Stimulated activated effector memory CD8-positive, alpha-beta T cell treated with anti-CD3 and anti-CD28 coated beads, Interleukin-12 subunit alpha, Interleukin-12 subunit beta, amount 100 ng/mL, for 72 hours (primary cell): ENCODE data around the gene GALM.
"Not testable (repeated sequence)": the region's sequence is repeated elsewhere in the genome, so short reads cannot be mapped to it uniquely, and the experiment has no call there.

ENCODE experiments used
- ATAC-seq: fragments of 150-1000 bp; cut with Tn5 transposase; 2 replicates; pipeline ENCODE4 v1.10.0; 2021
- DNase-seq, 2 donors: peaks; one replicate each; pipeline ENCODE4 v3.0.0; 2021 to 2022; ENCODE audit warnings: low spot score in 2 of 2
- H3K27ac Mint-ChIP-seq: one replicate; pipeline ENCODE4 v1.8.0; 2022; ENCODE audit warnings: mild to moderate bottlenecking, mixed read lengths
- H3K36me3 Mint-ChIP-seq: one replicate; pipeline ENCODE4 v1.8.0; 2022; ENCODE audit warnings: mild to moderate bottlenecking, mixed read lengths
- H3K4me1 Mint-ChIP-seq: one replicate; pipeline ENCODE4 v1.8.0; 2022; ENCODE audit warnings: mixed read lengths
- H3K4me3 Mint-ChIP-seq: one replicate; pipeline ENCODE4 v1.8.0; 2022; ENCODE audit warnings: mild to moderate bottlenecking, mixed read lengths
- H3K9me3 Mint-ChIP-seq: one replicate; pipeline ENCODE4 v1.8.0; 2022; ENCODE audit warnings: mixed read lengths

The GALM gene

DNA sequence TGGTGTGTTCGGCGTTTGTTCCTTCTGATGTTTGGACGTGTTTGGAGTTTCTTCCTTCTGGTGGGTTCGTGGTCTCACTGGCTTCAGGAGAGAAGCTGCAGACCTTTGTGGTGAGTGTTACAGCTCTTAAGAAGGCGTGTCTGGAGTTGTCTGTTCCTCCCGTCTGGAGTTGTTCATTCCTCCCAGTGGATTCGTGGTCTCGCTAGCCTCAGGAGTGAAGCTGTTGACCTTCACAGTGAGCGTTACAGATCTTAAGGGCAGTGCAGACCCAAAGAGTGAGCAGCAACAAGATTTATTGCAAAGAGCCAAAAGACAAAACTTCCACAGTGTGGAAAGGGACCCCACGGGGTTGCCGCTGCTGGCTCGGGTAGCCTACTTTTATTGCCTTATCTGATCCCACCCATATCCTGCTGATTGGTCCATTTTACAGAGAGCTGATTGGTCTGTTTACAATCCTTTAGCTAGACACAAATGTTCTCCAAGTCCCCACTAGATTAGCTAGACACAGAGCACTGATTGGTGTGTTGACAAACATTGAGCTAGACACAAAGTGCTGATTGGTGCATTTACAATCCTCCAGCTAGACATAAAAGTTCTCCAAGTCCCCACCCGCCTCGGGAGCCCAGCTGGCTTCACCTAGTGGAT lies 23.4 kb upstream of the GALM start:
- H3K9me3 Mint-ChIP-seq, H3K27ac Mint-ChIP-seq, ATAC-seq, H3K36me3 Mint-ChIP-seq, DNase-seq, H3K4me3 Mint-ChIP-seq: not testable (repeated sequence)
- H3K4me1 Mint-ChIP-seq: peaks cover 19% of the 10 kb centered on the region

DNA sequence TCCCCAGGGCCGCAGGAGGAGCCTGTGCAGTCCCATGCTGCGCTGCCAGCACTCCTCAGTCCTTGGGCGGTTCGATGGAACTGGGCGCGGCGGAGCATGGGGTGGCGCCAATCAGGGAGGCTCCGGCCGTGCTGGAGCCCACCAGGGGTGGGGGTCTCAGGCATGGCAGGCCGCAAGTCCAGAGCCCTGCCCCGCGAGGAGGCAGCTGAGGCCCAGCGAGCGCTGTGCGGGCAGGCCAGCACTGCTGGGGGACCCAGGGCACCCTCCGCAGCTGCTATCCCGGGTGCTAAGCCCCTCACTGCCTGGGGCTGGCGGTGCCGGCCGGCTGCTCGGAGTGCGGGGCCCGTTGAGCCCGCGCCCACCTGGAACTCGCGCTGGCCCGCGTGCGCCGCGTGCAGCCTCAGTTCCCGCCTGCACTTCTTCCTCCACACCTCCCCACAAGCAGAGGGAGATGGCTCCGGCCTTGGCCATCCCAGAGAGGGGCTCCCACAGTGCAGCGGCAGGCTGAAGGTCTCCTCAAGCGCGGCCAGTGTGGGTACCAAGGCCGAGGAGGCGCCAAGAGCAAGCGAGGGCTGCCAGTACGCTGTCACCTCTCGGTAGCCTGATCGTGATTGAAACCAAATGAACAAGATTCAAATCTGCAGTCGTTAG lies 22.8 kb upstream of the GALM start:
- Mint-ChIP-seq H3K27ac (peak overlapping the region; percentile 92), H3K9me3 (peaks cover 3% of the 10 kb centered on the region), H3K4me3 (peak overlapping the region; percentile 28), H3K4me1 (peaks cover 26% of the 10 kb centered on the region), H3K36me3 (no peaks in the 10 kb centered on the region)
- ATAC-seq (no peak), DNase-seq (peak in 1 of 2 donors; percentile 48)

DNA sequence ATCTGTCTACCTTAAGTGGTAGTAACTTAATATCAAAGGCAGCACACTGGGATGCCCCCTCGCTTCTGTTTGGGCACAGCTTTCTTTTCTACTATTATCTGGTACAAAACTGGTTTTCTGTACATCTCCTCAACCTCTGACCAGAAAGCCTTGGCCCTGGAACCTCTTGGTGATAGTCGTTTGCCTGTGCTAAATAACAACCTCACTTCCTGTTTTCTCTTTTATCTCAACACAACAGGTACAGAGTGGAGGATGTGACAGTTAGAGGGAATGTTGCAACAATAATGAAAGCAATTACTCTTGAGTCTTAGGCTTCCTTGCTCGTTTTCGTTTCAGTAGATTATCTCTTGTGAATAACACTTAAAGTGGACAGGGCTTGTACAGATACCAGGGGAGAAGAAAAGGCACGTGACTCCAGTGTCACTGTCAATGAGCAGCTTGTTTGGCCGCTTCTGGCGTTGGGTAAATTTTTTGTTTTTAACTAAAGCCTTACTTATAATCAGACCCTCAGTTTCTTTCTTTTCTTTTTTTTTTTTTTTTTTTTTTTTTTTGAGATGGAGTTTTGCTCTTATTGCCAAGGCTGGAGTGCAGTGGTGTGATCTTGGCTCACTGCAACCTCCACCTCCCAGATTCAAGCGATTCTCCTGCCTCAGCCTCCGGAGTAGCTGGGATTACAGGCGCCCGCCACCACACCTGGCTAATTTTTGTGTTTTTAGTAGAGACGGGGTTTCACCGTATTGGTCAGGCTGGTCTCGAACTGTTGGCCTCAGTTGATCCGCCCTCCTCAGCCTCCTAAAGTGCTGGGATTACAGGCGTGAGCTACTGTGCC lies 22.0 kb upstream of the GALM start:
- peak overlapping the region; percentile 28 for H3K4me3 Mint-ChIP-seq
- peak overlapping the region; percentile 92 for H3K27ac Mint-ChIP-seq
- peaks cover 28% of the 10 kb centered on the region for H3K4me1 Mint-ChIP-seq
- ATAC-seq: peak; percentile 39
- not testable (repeated sequence) for H3K36me3 Mint-ChIP-seq, H3K9me3 Mint-ChIP-seq, DNase-seq

DNA sequence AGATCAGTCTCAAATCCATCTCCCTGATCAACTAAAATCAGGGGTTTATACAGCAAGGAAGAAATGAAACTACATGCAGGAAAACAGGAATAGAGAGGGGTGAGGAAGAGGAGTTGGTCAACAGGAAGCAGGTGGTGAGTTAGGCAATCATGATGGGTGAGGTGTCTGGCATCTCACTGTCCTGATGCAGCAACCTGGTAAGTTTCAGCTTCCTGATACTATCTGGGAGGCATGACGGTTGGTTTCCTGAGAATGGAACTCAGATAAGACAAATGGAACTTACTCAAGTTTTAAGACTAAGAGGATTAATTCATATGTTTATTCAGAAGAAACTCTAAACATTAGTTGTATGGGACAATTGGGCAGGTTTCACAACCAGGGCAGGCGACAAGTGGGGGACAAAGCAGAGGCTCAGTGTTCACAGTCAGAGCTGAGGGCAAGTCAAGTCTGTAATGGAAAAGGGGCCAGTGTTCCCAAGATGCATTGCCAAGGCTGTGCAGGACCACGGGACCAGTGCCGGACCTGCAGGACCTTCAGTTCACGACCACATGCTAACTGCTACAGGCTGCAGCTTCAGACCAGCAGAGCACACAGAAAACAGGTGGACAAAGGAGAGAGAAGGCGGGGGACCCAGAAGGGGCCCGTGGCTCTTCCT lies 17.7 kb upstream of the GALM start:
- Mint-ChIP-seq H3K27ac (peak overlapping the region; percentile 77), H3K36me3 (peaks cover 2% of the 10 kb centered on the region), H3K4me1 (peaks cover 41% of the 10 kb centered on the region), H3K9me3 (peaks cover 3% of the 10 kb centered on the region), H3K4me3 (no peak overlapping the region)
- DNase-seq (no peak), ATAC-seq (peak; percentile 44)

DNA sequence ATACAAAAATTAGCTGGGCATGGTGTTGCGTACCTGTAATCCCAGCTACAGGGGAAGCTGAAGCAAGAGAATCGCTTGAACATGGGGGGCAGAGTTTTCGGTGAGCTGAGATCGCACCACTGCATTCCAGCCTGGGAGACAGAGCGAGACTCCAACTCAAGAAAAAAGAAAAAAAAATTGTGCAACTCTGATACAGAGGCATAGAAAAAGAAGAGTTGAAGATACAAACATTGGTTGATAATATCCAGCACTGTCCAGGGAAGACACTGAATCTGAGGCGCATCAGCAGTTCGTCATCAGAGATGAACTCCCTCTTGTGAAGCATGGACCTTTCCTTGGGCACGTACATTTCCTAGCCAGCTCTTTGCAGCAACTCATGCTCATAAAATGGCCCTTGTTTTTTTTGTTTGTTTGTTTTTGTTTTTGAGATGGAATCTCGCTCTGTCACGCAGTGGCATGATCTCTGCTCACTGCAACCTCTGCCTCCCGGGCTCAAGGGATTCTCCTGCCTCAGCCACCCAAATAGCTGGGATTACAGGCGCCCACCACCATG lies 16.7 kb upstream of the GALM start:
- peaks cover 3% of the 10 kb centered on the region for H3K9me3 Mint-ChIP-seq
- peaks cover 10% of the 10 kb centered on the region for H3K36me3 Mint-ChIP-seq
- H3K27ac Mint-ChIP-seq: no peak overlapping the region
- peaks cover 44% of the 10 kb centered on the region for H3K4me1 Mint-ChIP-seq
- no peak for ATAC-seq
- DNase-seq: no peak
- no peak overlapping the region for H3K4me3 Mint-ChIP-seq

DNA sequence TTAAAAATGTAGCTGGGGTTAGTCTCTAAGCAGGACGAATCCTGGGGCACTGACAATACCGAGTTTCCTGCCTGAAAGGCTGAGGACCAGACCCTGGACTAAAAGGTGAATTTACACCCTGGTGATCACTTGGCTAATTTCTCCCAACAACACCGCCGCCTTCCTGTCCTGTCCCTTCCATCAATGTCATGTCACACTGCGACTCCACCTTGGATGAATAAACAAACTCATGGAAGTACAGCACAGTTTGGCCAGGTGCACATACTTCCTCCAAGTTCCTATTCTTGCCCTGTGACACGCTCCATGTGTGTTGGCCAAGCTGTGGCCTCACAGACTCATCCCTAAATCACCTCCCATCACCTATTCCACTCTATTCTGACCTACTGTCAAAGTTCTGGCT lies 15.9 kb upstream of the GALM start:
- no peak for ATAC-seq
- no peak for DNase-seq
- Mint-ChIP-seq H3K4me3 (no peak overlapping the region), H3K9me3 (peaks cover 3% of the 10 kb centered on the region), H3K4me1 (peaks cover 51% of the 10 kb centered on the region), H3K36me3 (peaks cover 14% of the 10 kb centered on the region), H3K27ac (no peak overlapping the region)

DNA sequence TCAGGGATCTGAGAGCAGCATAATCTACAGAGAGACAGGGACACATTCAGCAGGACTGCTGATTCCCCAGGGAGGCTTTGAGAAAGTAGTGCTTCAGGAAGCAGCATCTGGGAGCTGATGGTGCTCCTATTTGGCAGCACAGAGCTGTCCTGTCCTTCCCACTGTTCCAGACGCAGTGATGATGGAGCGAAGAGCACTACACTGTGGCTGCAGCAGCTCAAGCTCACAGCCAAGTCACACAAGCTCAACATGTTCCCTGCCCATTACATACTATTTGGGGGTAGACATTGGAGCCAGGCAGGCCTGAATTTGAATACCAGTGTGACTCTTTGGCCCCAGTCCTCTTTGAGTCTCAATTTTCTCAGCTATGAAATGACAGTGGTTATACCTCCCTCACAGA lies 15.2 kb upstream of the GALM start:
- DNase-seq (no peak), ATAC-seq (no peak)
- Mint-ChIP-seq H3K36me3 (peaks cover 14% of the 10 kb centered on the region), H3K27ac (no peak overlapping the region), H3K9me3 (peaks cover 3% of the 10 kb centered on the region), H3K4me1 (peaks cover 58% of the 10 kb centered on the region), H3K4me3 (no peak overlapping the region)

DNA sequence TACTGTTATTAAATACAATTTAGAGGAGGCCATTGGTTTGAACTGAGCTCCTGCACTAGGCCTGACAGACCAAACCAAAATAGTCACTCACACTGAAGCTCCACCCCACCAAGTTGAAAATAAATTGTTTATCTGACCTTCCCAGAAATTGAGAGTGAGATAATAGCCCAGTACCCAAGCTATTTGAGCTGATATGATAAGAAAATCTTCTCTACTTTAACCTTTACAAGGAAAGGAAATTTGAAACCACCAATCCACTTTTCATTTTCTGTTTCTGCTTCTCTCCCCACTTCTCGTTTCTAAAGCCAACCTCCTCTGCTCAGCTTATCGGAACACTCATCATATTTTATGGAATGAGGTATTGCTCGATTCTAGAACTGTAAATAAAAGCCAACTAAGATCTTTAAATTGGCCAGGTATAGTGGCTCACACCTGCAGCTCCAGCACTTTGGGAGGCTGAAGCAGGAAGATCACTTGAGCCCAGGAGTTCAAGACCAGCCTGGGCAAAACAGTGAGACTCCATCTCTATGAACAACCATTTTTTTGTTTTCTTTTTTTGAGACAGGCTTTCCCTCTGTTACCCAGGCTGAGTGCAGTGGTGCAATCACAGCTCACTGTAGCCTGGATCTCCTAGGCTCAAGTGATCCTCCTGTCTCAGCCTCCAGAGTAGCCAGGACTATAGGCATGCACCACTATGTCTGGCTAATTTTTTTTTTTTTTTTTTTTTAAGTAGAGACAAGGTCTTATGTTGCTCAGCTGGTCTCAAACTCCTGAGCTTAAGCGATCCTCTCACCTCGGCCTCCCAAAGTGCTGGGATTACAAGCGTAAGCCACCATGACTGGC lies 13.3 kb upstream of the GALM start:
- peaks cover 3% of the 10 kb centered on the region for H3K9me3 Mint-ChIP-seq
- peak overlapping the region; percentile 91 for H3K27ac Mint-ChIP-seq
- peak overlapping the region; percentile 57 for H3K4me3 Mint-ChIP-seq
- ATAC-seq: no peak
- peaks cover 14% of the 10 kb centered on the region for H3K36me3 Mint-ChIP-seq
- DNase-seq: no peak
- peaks cover 69% of the 10 kb centered on the region for H3K4me1 Mint-ChIP-seq

DNA sequence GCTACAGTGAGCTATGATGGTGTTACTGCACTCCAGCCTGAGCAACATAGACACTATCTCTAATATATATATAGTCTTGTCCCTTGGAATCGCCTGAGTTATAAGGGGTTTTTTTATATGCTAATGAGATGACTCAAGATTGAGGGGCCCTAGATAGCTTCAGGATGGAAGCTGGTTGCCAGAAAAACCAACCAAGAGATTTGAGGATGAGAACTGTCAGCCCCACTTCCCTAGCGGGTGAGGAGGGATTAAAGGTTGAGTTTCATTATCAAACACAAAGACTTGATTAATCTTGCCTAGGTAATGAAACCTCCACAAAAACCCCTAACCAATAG lies 12.6 kb upstream of the GALM start:
- ATAC-seq: no peak
- H3K36me3 Mint-ChIP-seq: peaks cover 14% of the 10 kb centered on the region
- H3K9me3 Mint-ChIP-seq: no peaks in the 10 kb centered on the region
- DNase-seq: no peak
- peaks cover 62% of the 10 kb centered on the region for H3K4me1 Mint-ChIP-seq
- H3K27ac Mint-ChIP-seq: peak overlapping the region; percentile 91
- H3K4me3 Mint-ChIP-seq: peak overlapping the region; percentile 57

DNA sequence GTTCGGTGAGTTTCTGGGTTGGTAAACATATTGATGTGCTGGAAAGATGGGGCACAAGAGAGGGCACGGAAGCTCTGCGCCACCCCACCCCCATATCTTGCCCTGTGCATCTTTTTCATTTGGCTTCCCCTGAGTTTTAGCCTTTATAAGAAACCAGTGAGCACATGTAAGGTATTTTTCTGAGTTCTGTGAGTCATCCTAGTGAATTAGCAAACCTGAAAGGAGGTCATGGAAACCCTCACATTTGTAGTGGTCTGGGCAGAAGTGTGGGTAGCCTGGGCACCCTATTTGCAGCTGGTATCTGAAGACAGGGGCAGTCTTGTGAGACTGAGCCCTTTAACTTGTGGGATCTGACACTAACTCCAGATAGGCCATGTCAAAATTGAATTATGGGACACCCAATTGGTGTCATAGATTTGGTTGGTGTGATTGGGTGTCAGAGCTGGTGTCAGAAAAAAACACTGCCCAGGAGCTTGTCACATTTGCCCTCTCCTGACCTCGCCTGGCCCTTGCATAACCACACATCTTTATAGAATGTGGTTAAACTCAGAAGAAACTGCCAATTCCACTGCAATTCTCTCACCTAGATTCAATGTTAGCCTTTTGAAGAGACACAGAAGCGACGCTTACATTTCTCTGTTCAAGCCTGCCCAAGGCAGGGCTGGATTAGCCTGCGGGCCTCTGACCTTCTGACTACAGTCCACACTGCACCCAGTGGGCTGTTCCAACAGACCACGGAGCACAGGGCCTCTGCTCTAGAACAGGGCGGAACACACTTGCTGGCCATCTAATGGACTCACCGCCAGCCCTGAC lies 12.0 kb upstream of the GALM start:
- peaks cover 61% of the 10 kb centered on the region for H3K4me1 Mint-ChIP-seq
- peak; percentile 42 to 86 for DNase-seq
- H3K27ac Mint-ChIP-seq: peak overlapping the region; percentile 91
- peak overlapping the region; percentile 57 for H3K4me3 Mint-ChIP-seq
- peak; percentile 89 for ATAC-seq
- H3K9me3 Mint-ChIP-seq: no peaks in the 10 kb centered on the region
- peaks cover 14% of the 10 kb centered on the region for H3K36me3 Mint-ChIP-seq

DNA sequence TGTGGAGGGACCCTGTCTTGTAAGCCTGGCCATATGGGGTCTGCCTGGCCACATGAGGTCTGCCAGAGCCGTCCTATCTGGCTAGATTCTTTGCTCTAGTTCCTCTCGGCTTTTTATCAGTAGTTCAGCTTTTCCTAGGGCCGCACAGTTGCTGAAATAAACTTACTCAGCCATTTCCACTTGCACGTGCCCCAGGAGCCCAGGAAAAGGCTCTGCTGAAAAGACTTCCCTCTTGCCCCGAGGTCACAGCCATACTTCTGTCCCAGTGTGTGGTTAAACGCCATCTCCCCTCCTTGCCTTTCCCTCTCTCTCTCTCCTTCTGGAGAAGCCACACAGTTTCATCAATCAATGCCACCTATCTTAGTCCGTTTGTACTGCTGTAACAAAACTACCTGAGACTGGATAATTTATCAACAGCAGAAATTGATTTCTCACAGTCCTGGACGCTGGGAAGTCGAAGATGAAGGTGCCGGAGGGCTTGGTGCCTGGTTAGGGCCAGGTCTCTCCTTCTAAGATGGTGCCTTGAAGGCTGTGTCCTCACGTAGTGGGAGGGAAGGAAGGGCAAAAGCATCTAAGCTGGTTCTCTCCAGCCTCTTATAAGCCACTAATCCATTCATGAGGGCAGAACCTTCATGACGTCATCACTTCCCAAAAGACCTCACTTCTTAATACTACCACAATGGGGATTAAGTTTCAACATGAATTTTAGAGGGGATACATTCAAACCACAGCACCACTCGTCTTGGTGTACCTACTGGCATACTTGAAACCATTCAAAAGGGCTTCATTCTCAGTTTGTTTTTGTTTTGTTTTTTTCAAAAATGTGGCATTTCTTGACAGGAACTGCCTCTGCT lies 11.2 kb upstream of the GALM start:
- H3K9me3 Mint-ChIP-seq: no peaks in the 10 kb centered on the region
- peaks cover 64% of the 10 kb centered on the region for H3K4me1 Mint-ChIP-seq
- H3K4me3 Mint-ChIP-seq: peak overlapping the region; percentile 57
- peaks cover 14% of the 10 kb centered on the region for H3K36me3 Mint-ChIP-seq
- H3K27ac Mint-ChIP-seq: peak overlapping the region; percentile 91
- DNase-seq: no peak
- ATAC-seq: no peak

DNA sequence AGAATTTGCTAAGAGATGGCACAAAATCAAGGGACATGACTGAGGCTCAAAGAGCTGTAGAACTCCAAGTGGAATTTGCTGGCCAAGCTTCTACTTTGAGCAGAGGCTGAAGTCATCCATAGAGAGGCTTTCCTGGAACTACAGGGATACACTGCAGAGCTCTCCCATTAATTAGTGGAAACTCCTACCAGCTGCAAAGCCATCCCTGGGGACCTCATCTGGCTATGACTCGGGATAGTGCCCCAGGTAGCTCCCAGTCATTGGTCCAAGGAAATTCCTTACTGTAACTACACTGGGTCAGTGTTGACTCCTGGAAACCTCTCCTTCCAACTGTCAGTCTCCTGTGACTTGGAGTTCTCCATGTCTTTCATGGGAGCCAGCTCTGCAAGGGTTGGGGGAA lies 10.5 kb upstream of the GALM start:
- H3K4me1 Mint-ChIP-seq: peaks cover 58% of the 10 kb centered on the region

DNA sequence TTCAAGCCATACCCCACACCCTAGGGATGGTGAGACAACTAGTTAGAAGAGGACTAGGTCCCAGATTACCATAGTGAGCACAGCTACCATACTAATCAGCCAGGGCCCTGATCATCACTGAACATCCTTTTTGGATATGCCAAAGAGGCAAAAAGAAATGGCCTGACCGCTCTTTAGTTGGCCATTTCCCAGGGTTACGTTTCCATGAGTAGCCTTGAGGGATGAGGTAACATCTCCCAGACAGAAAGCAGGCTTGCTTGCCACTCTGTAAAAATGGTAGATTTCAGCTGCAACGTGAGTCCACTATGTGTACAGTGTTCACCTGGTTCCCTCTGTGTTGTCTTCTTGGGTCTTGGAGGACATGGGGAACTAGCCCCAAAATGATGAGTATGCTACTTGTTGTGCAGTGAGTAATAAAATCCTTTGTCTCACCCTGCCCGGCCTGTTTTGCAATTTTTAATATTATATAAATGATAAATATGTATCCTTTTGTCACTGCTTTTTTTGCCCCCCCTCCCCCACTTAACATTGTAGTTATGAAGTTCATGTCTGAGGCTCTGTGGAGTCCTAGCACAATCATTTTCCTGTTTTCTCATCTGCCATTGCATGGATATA lies 8.9 kb upstream of the GALM start:
- H3K9me3 Mint-ChIP-seq: no peaks in the 10 kb centered on the region
- H3K36me3 Mint-ChIP-seq: peaks cover 14% of the 10 kb centered on the region
- ATAC-seq (no peak), DNase-seq (no peak)
- H3K4me1 Mint-ChIP-seq: peaks cover 54% of the 10 kb centered on the region
- H3K4me3 Mint-ChIP-seq: no peak overlapping the region
- no peak overlapping the region for H3K27ac Mint-ChIP-seq

More for the DNA sequence above, 10.5 kb upstream of the GALM start:
- Mint-ChIP-seq H3K4me3 (peak overlapping the region; percentile 57), H3K9me3 (no peaks in the 10 kb centered on the region), H3K27ac (peak overlapping the region; percentile 91), H3K36me3 (peaks cover 14% of the 10 kb centered on the region)
- no peak for ATAC-seq
- DNase-seq: no peak
